NCI-H82 (cell line): Measurements from ENCODE around the gene RFX2.

Source experiments
- DNase-seq: peaks from one replicate; lab custom pipeline; 2025; lab: John Stamatoyannopoulos, UW

RFX2 gene

GRCh38 chr19:6059988-6060599 is 50.2 kb downstream of the RFX2 start:
- no peak for DNase-seq

- DNase-seq: no peak
Observed at GRCh38 chr19:6059396-6059947, 50.8 kb downstream of the RFX2 start.

DNA sequence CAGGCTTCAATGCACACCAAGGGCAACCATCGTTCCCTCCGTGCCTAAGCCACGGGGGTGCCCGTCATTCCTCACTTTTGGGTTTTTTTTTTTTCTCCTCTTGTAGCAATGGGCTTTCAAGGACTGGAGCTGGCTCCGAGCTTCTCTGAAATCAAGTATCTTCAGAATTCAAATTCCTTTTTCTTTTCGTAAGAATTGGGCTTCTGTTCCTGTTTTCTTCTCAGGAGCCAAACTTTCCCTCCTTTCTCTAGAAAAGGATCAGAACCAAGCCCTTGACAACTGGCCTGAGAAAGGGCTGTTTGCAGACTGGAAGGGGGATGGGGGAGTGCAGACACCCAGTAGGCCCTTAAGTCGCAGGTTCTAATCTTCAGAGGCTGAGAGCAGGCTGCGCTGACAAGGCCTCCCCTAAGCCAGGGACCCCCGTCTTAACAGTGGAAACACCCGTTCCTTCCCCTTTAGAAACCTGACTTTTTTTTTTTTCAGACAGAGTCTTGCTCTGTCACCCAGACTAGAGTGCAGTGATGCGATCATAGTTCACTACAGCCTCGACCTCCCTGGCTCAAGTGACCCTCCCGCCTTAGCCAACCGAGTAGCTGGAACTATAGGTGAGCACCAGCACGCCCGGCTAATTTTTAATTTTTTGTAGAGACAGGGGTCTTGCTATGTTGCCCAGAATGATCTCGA is 51.6 kb downstream of the RFX2 start:
- no peak for DNase-seq

GRCh38 chr19:6057651-6058517 is 52.4 kb downstream of the RFX2 start:
- DNase-seq: peak; percentile 10

DNA sequence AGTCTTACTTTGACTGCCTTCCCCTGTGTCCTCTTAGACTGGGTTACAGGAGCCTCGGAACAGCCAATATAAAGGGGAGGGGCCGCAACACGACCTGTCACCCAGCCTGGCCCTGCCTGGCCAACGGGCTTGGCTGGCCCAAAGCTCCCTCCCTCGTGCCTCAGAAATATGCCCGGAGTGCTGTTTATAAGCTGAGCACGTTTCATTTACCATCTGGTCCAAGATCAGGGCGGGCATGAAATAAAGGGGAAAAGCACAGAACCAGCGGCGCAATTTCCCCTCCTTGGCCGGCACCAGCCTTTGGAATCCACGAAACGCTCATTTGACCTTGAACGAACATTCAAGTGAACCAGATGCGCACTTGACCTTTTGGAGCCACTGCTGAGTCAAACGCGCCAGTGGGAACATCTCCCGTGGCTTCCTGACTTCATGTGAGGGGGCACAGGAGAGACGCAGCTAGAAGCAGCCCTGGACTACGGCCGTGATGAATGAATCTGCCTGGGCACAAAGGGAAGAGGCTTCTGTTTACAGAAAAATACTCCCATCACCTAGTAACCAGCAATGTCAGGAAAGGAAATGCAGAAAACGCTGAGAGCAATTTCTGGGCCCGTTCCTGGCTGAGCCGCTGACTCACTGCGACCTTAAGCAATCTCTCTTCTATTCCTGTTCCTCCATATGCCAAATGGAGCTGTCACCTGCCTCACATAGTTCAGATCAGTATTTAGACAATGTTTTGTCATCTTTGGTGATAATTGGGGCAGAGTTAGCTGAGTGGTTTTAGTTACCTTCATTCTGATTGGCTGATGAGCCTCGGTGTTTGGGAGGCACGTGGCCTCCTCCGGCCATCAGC is 53.3 kb downstream of the RFX2 start:
- DNase-seq: no peak

DNA sequence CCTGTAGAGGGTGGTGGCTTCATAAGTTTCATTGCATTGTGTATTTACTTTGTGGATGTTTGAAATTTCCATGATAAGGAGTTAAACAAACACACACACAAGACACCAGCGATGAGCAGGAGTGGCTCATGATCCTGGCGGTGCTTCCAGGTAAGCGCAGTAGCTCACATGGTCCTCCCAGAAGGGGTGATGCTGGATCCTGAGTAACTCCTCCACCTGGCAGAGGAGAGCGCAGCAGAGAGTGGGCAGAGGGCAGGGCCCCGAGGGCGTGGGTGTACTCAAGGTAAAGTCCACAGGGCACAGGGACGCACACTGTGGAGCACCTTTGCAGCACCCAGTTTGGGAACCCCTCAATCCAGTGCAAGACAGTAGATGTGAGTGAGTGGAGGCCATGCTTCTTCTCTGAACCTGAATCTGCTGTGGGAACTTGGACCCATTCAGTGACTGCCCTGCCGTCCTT is 54.0 kb downstream of the RFX2 start:
- no peak for DNase-seq

DNA sequence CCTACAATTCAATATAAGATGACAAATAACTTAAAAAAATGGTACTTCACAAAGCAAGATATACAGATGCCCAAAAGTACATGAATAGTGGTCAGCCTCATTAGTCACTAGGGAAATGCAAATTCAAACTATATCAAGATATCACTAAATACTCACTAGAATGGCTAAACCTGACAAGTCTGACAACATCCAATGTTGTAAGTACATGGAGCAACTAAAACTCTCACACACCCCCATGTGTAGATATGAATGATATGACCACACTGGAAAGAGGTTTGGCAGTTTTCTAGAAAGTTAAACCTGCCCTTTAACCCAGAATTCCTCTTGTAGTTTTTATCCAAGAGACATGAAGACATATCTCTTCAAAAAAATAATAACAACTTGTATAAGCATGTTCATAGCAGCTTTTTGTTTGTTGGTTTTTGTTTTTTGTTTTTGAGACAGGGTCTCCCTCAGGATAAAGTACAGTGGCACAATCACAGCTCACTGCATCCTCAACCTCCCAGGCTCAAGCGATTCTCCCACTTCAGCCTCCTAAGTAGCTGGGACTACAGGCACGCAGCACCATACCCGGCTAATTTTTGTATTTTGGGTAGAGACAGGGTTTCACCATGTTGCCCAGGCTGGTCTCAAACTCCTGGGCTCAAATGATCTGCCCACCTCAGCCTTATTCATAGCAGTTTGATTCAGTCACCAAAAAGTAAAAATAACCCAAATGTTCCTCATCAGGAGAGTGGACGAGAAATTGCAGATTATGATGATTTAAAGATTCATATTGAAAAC is 55.1 kb downstream of the RFX2 start:
- no peak for DNase-seq

- DNase-seq: peak; percentile 79
Observed at GRCh38 chr19:6048793-6049405, 61.4 kb downstream of the RFX2 start.

- no peak for DNase-seq
Observed at GRCh38 chr19:6048348-6048747, 62.0 kb downstream of the RFX2 start.

DNA sequence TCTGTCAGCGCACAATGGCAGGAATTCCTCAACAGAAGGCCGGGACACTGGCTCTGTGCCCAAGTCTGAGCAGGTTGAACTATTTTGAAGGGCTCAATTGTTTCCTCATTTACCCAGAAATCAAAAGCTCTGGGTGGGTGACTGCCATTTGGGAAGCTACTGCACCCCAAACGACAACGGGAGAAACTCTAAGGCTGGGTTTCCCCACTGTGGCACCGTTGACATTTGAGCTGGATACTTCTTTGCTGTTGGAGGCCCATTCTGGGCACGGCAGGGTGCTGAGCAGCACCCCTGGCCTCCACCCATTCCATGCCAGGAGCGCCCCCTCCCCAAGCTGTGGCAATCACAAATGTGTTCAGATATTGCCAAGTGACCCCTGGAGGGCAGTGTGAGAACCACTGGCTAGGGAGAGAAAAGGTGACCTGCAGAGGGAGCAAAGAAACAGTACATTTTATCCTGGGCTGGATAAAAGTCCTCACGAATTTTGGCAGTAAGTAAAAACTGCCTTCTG is 62.5 kb downstream of the RFX2 start:
- peak; percentile 41 for DNase-seq

- no peak for DNase-seq
Observed at GRCh38 chr19:6047256-6047655, 63.0 kb downstream of the RFX2 start.

GRCh38 chr19:6045108-6045507 is 65.2 kb downstream of the RFX2 start:
- no peak for DNase-seq

- DNase-seq: no peak
Observed at GRCh38 chr19:6044056-6044805, 66.1 kb downstream of the RFX2 start.

DNA sequence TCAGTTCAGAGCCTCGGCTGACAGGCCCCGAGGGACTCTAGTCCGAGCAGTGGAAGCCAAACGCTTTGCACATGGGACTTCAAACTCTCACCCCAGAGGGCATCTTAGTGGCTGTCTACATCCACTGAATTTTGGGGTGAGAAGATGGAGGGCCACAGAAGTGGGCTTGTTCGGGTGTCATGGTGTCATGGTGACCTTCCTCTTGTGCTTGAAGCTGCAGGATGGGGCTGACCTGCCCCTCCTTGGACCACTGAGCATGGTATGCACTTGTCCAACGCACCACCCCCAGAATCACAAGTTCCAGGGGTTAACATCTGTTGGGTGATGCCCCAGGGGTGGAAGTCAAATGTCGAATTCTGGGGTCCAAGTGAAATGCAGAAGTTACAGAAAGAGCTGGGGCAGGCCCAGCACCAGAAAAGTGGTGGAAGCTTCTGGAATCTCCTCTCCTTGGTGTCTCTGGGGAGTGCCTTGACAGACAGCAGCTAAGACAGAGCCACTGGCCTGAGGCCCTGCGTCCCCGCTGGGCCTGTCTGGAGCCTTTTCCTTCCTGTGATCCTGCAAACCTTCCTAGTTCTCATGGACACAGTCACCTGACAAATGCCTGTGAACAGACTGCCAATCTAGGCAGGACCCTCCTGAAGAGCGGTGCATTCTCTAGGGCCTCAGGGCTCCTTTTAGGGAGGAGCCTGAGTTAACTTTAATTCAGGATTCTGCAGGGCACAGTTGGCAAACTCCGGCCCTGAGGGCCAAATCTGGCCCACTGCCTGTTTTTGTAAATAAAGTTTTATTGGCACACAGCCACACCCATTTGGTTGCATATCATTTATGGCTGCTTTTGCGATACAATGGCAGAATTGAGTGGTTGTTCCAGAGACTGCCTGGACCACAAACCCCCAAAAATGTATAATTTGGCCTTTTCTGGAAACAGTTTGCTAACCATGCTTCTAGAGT is 67.2 kb downstream of the RFX2 start:
- DNase-seq: no peak

DNA sequence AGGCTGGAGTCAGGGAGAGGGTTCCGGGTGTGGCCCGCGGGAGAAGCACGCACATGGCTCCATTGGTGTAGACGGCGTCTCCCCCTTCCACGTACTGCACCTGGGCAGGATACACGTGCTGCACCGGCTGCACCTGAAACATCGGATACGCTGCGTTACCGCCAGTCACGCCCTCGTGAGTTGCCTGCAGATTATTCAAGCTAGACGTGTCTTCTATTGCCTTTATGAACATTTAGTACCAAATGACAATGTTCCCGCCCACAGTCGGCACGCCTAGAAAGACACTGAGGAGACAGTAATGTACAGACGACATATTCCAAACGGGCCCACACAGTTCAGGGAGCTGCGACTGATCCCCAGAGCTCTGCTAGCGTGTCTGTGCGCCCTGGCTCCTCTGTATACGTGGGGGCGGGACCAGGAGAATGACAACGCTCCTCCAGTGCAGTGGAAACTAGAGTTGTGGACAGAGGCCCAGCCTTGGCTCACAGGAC is 68.3 kb downstream of the RFX2 start:
- no peak for DNase-seq

DNA sequence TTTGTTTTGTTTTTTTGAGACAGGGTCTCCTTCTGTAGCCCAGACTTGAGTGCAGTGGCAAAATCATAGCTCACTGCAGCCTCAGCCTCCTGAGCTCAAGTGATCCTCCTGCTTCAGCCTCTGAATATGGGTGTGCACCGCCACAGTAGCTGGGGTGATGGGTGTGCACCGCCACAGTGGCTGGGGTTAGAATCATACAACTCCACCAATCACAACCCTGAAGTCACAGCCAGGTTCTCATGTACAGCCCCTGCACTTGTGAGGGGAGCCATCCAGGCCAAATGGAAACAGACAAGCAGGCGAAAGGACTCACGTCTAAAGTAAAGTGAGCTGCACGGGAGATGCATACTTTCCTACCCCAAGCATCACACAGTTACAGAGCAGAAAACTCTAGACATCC is 69.2 kb downstream of the RFX2 start:
- no peak for DNase-seq

DNA sequence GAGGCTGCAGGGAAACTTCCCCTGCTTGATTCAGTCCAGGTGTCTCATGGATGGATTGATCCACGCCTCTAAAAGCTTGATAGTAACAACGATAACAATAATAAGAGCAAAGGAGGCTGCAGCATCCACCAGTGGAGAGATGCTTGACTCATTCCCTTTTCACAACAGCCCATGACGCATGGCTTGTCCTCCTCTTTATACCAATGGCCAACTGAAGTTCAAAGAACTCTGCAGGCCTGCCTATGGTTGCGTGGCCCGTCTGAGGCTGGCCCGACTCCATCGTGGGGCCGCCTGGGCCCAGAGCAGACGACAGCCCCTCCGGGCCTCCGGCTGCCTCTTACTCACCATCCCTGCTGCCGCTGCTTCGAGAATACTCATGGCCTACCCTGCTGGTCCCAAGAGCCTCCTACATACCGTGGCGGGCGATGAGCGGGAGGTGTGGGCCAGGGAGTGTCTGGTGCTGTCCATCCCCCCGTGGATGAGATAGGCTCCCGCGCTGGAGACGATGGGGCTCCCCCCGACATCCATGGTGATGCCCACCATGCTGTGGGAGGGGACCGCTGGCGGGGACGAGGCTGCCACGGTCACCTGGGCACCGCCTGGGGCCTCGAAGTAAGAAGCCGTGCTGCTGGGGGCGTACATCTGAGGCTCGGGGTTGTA is 70.6 kb downstream of the RFX2 start:
- DNase-seq: no peak
